Stimulated activated CD8-positive, alpha-beta memory T cell treated with anti-CD3 and anti-CD28 coated beads, Interleukin-7, amount 100 ng/mL, for 1 hour (primary cell): ENCODE data around the gene SLC12A7.

Experiments used
- DNase-seq, 2 donors: peaks; one replicate each; pipeline ENCODE4 v3.0.0-alpha.2; 2020; ENCODE audit warnings: low read depth in 2 of 2

Gene SLC12A7

DNA sequence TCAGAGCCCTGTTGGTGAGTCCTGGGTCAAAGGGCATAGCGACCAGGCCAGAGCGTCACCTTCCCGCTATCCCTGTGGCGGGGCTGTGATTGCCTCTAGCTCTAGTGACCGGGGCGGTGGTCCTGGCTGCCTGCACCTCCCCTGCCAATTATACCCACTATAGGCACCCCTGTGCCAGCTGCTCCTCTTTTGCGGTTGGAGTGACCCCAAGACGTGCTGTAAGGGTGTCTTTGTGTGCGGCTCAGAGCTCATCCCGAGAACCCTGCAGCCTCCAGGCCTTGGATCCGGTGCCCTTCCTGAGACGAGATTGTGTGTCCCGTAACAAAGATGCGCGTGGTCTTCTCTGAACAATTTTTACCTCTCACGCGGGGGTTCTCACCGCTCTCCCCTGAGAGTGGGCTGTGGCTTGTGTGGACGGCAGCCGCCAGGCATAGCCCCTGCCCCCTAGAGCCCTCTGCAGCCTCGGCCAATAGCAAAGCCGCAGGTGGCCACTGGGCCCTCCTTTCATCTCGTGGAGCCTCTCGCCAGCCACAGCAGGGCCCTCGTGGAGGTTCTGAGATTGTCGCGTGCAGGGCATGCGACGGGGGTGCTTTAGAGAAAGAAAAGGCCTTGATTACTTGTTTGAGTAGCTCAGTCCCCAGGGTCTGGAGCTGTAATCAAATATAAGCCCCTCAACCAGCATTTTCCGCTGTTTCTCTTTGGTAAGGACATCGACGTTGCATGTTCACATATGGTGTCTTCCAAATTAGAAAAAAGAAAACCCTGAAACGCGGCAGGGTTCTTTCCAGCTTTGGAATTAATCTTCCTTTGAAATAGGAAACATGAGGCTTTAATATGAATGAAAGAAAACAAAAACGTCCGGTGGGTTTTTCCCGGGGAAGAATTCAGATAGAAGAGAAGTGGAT lies 92.6 kb downstream of the SLC12A7 start:
- DNase-seq = no peak

GRCh38 chr5:1018596-1018995 lies 93.3 kb downstream of the SLC12A7 start:
- DNase-seq = no peak

DNA sequence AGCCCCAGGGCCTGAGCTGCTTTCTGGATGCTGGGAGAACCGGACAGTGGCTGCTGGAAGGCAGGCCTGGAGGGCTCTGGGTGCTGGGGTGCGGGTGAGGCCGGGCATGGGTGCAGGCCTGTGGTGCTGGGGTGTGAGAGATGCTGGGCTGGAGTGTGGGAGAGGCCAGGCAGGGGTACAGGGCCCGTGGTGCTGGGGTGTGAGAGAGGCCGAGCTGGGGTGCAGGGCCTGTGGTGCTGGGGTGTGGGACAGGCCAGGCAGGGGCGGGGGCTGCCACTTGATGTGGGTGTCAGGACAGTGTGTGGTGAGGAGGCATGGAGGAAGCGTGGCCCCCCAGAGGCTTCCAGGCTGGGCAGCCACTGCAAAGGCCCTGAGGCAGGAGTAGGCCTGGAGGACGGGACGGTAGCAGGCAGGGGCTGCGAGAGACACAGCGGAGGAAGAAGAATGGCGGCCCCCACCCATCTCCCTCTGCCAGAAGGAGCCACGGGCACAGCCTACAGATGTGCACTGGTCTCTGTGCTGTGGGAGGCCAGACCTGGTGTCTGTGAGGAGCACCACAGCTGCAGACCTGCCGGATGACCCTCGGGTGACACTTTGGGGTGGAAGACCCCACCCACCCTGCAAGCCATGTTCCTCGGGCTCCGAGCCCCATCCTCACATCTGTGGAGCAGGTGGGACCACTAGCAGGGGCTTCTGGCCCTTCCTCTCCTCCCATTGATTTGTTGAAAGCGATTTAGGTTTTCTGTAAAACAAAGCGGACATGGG lies 94.0 kb downstream of the SLC12A7 start:
- no peak for DNase-seq

DNA sequence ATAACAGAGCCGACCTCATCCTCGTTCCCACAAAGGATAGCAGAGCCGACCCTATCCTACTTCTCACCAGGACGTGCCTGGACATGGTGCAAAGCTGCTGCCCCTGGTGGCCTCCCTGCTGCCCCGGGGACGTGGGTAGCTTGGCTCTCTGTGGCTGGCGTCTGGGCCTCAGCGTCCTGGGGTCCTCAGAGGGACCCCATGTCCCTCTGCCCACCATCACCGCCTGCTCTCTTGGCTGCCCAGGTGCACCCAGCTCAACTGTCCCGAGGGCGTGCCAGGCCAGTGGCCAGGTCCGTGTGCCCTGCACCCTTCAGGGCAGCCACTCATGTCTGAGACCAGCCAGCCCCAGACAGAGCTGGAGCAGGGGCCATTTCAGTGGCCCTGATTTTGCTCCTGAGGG lies 94.8 kb downstream of the SLC12A7 start:
- DNase-seq = no peak

DNA sequence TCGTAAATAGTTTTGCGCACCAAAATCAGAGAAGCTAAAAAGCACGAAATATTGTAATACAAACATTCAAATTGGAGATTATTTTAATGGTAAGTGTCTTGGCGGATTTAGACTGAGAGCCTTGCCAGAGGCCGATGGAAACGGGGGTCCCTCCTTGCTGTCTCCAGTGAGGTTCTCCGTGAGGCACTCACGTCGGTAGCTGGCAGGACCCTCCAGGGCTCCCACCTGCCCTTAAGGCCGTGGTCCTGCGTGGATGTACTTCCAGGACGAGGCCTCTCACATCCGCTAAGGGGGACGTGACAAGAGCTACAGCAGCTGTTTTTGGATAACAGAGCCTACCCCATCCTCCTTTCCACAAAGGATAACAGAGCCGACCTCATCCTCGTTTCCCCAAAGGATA lies 95.4 kb downstream of the SLC12A7 start:
- no peak for DNase-seq

DNA sequence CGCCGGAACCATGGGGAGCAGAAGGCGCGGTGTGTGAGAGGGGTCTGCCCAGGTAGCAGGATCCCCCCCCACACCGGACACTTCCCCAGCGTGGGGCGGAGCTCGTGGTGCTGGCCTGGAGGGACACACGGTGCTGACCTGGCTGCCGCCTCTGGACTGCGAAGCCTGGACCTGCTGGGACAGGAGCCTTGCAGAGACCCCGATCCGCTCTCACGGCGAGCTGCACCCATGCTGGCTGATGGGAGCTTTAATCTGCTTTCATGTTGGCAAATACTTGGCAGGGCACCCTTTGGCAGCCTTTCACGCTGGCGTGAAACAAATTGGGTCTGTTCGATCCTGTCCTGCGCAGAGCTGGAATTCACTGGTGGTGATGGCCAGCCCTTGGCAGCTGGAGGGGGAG lies 95.8 kb downstream of the SLC12A7 start:
- DNase-seq = no peak

DNA sequence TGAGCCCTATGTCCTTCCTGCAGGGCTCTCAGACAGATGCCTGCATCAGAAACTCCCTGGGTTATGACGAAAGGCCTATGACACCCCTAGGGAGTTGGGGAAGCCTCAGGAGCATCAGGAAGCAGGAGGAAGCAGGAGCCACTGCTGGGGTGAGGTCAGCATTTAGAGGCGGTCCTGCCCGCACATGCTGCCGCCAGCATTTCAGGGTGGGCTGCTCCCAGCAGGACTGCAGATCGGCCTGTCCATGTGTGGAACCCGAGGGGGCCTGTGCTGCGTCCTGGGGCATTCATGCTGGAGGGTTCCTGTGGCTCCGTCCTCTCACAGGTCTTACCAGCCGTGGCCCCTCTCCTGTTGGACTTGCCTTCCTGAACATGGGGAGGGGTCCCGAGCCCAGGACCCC lies 96.4 kb downstream of the SLC12A7 start:
- no peak for DNase-seq

DNA sequence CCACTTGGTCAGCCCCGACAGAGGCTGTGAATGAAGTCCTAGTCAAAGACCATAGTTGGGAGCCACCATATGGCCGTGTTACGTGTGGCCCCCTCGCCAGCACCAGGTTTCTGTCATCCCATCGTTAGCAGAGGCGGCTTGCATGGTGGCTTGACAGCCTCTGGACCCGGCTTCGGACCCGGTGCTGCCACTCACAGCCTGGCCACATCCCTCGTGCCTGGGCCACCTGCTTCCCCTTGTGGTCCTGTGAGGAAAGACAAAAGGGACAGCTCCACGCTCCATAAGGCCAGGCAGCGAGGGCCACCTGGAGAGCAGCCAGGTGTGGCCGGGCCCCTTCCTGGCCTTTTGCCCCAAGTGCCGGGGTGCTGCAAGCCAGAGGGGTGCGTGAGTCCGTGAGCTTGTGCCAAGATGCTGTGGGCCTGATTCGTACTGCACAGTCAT lies 97.1 kb downstream of the SLC12A7 start:
- no peak for DNase-seq

- no peak for DNase-seq
These were observed 97.5 kb downstream of the SLC12A7 start for GRCh38 chr5:1014346-1014745.

GRCh38 chr5:1013948-1014301 lies 97.9 kb downstream of the SLC12A7 start:
- no peak for DNase-seq

- no peak for DNase-seq
These were observed 98.5 kb downstream of the SLC12A7 start for GRCh38 chr5:1013238-1013947.

DNA sequence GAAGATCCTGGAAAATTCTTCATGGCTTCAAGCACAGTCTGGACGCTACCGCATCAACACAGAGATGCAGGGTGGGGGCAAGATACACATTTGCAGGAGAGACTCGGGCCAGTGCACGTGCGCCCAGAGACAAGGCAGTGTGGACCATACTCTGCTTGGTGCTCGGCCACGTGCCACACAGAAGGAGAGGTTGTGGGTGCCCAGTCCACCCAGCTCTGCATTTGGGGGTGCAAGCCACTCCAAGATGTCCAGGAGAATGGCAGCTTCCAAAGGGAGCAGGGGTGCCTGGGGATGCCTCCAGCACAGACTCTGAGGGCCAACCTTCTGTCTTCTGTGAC lies 99.0 kb downstream of the SLC12A7 start:
- no peak for DNase-seq

DNA sequence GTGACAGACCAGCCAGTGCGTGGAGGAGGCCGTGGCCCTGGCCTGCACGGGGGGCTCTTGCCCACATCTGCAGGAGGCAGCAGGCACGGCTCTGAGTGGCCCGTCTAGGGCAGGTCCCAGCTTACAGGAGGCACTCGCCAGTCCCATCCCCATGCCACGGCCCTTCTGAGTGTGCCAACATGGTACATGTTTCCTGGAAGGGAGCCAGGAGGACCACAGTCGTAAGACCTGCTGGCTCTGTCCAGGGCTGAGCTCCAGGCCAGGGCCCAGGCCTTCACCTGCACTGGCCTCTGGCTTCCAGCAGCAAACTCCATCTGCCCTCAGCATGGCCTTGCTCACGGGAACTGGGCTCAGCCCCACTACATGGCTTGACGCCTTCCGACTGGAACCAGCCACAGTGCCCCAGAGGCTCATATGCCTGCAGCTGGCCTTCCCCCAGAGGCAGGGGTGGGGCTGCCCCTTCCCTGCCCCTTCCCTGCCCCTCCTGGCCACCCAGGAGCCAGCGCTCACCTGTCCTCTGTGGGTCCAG lies 99.5 kb downstream of the SLC12A7 start:
- DNase-seq = no peak

- no peak for DNase-seq
These were observed 100.0 kb downstream of the SLC12A7 start for GRCh38 chr5:1011741-1012312.

- DNase-seq = peak in 1 of 2 donors; percentile 9
These were observed 100.6 kb downstream of the SLC12A7 start for GRCh38 chr5:1011226-1011631.

DNA sequence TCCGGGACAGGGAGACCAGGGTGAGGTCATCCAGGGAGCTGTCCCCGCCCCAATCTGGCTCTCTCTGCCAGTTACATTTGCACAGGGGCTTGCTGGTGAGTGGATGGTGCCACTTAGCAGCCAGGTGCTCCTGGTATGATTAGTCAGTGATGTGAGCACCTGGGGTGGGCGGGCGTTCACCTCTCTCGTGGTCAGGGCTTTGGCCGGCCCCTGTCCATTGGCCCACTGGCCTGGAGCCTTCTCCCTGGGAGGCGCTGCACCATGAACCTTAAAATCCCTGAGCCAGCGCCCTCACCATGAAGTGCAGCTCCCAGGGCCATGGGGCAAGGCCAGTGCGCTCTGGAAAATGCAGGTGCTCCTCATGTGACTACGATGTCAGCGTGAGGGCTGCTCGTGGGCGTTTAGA lies 101.2 kb downstream of the SLC12A7 start:
- DNase-seq = no peak

DNA sequence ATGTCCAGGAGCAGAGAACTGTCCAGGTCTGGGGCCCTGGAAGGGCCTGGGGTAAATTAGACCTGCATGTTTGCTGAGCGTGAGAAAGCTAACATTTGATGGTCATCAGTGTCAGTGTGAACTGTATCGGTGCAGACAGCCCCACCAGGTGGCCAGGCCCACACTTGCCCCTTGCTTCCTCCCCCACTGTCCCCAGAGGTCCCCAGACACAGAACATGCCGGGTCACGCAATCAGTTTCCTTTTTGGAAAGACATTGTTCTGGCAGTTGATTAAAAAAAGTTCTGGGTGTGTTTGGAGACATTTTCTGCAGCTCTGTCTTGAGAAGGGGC lies 101.7 kb downstream of the SLC12A7 start:
- DNase-seq = no peak

- no peak for DNase-seq
These were observed 102.3 kb downstream of the SLC12A7 start for GRCh38 chr5:1009359-1010180.

GRCh38 chr5:1008451-1009358 lies 103.2 kb downstream of the SLC12A7 start, which contains the start of gene NKD2:
Gene NKD2 (plus strand): TSS chr5:1008802. CDS start chr5:1009058, 256 bp downstream.
- peak in 1 of 2 donors; percentile 19 for DNase-seq
